ENCODE results near the gene ACSL1.

DNA sequence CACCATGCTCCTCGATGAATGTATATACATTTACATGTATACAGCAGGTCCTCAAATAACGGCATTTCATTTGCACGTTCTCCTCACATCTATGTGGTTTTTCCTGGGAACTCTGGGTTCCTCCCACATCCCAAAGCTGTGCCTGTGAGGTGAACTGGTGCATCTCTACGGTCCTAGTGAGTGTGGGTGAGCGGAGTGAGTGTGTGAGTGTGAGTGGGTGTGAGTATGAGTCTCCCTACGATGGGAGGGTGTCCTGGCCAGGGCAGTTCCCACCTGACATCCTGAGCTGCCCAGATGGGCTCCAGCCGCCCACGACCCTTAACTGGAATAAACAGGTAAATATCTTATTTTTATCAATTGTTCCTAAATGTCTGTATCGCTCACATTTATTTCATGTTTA, 40.0 kb downstream of the ACSL1 start:
- TF ChIP-seq EP300 (IDR thresholded peaks at IDR 0.05) (no peak), POLR2A (IDR thresholded peaks at IDR 0.05) (no peak)

Measured in ovary (tissue), 1 donor.